Cardiac fibroblast (primary cell): Measurements from ENCODE around the gene STX17.
"Not testable (repeated sequence)": the region's sequence is repeated elsewhere in the genome, so short reads cannot be mapped to it uniquely, and the experiment has no call there.

Experiments
- DNase-seq, 2 donors: peaks; one replicate each; pipeline versions ENCODE4 v3.0.0 to v3.0.0-alpha.2; 2010; ENCODE audit warnings: low read depth in 2 of 2
- H3K4me3 ChIP-seq, 2 donors: replicated peaks in 1 of 2; 1 replicate in 1 of 2; 2 replicates in 1 of 2; pipeline ENCODE4 v1.5.1; 2011; ENCODE audit warnings: low read depth in 2 of 2, low read length in 2 of 2, mild to moderate bottlenecking in 2 of 2, moderate library complexity in 1 of 2
- TF ChIP-seq, protein P1 (sequence below): IDR thresholded peaks from one replicate; pipeline ENCODE4 v1.5.1; 2011; ENCODE audit warnings: low read depth, mild to moderate bottlenecking, low read length, inconsistent platforms

STX17 gene

DNA sequence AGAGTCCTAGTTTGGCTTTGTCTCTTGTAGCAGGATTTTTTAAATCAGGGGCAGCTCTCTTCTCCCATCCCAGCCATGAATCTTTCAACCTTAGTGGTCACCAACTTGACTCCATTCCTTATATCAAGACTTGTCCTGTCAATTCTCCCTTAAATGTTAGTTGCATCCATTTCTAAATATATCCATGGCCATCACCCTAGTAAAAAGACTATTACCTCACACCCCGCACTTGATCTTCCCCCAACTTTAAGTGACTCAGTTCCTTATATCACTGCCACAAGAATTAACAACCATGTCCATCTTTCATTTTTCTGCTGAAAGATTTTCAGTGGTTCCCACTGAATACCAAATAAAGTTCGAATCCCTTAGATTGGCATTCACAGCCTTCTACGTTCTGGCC lies 67.0 kb downstream of the STX17 start:
- TF ChIP-seq, protein P1, sequence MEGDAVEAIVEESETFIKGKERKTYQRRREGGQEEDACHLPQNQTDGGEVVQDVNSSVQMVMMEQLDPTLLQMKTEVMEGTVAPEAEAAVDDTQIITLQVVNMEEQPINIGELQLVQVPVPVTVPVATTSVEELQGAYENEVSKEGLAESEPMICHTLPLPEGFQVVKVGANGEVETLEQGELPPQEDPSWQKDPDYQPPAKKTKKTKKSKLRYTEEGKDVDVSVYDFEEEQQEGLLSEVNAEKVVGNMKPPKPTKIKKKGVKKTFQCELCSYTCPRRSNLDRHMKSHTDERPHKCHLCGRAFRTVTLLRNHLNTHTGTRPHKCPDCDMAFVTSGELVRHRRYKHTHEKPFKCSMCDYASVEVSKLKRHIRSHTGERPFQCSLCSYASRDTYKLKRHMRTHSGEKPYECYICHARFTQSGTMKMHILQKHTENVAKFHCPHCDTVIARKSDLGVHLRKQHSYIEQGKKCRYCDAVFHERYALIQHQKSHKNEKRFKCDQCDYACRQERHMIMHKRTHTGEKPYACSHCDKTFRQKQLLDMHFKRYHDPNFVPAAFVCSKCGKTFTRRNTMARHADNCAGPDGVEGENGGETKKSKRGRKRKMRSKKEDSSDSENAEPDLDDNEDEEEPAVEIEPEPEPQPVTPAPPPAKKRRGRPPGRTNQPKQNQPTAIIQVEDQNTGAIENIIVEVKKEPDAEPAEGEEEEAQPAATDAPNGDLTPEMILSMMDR = no peak
- no peak for DNase-seq

DNA sequence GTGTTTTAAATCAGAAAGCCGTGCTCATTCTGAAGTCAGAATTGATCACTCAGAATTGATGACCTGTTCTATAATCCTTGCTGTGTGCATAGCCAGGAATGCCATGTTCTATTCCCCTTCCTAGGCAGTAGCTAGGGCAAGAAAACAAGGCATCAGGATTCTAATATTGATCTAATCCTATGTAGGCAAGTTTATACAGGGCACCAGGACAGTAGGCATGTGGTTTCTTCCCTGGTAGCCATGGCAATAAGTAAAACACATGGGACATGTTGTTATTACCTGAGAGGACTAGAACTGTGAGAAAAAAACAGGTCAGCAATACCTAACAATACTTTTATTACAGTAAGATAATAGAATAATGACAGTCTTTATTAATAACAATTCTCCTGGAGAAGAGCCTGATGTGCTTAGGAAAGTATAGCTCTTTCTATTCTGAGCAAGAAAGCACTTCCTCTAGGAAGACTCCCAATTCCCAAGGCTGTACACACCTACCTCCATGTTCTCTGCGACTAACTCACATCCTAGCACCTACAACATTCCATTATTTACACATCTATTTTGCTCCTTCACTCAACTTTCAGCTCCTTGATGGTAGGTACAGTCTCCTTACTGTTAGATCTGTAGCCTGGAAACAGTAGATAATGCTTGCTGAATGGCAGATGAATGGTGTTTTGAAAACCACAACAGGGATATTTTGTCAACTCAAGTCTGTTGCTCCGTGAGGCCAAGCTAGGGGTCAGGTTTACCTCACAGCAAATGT lies 70.8 kb downstream of the STX17 start:
- DNase-seq = no peak
- H3K4me3 ChIP-seq = no peak overlapping the region
- TF ChIP-seq, protein P1 = no peak

More for the DNA sequence above, 67.0 kb downstream of the STX17 start:
- no peak overlapping the region for H3K4me3 ChIP-seq

- H3K4me3 ChIP-seq = no peak overlapping the region
- TF ChIP-seq, protein P1 = no peak
- DNase-seq = no peak
Measured at GRCh38 chr9:99978221-99978620, 71.8 kb downstream of the STX17 start.

DNA sequence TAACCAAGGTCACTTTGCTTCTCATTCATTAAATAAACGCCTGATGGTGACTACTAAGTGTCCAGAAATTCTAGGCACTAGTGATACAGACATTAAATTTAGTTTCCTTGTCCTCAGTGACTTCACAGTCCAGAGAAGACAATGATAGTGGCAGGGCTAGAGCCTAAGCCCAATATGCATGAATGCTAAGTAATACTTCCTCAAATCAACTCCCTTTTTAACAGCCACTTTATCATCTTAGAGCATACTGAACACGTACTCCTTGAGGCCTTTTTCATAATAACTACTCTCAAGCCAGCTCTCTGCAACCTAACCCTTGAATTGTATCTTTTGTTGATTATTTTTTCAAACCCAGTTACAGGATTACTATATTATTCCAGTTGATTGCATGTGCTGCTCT lies 74.1 kb downstream of the STX17 start:
- TF ChIP-seq, protein P1 = no peak
- no peak overlapping the region for H3K4me3 ChIP-seq
- no peak for DNase-seq

GRCh38 chr9:99986642-99987041 lies 80.2 kb downstream of the STX17 start:
- no peak overlapping the region for H3K4me3 ChIP-seq
- TF ChIP-seq, protein P1 = no peak
- DNase-seq = no peak

GRCh38 chr9:99990508-99990907 lies 84.1 kb downstream of the STX17 start:
- DNase-seq, H3K4me3 ChIP-seq: not testable (repeated sequence)

DNA sequence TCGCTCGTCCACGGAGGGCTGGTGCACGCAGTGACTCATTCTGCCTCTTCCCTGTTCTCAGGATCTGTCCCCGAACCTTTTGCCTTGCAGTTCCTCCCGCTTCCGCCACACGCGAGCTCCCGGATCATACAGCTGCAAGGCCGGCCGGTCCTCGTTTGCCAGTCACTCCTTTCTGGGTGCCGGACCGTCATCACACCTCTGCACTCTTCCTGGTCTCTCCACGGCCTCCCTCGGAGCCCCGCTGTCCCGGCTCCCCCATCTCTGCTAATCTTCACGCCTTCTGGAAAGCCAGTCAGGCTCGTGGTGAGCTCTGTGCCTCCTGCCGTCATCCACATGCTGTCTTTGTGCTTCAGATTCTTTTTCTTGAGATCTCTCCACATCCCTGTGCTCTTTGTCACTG lies 91.8 kb downstream of the STX17 start:
- DNase-seq = no peak
- no peak overlapping the region for H3K4me3 ChIP-seq
- TF ChIP-seq, protein P1 = no peak
